HG03521 (cell line): ENCODE results near the gene TMUB1.
"Not testable (repeated sequence)": the region's sequence is repeated elsewhere in the genome, so short reads cannot be mapped to it uniquely, and the experiment has no call there.

Experiments
- ATAC-seq: cut with Tn5 transposase; IDR thresholded peaks from one replicate; pipeline ENCODE4 v1.9.1; 2021; ENCODE audit warnings: mild to moderate bottlenecking, moderate library complexity; ENCODE audit not compliant: unreplicated experiment

Gene TMUB1

GRCh38 chr7:151057506-151057988 lies 25.7 kb downstream of the TMUB1 start, which contains the start of gene CDK5:
Gene CDK5 (minus strand): TSS chr7:151057897. CDS start chr7:151057848, 49 bp downstream.
- ATAC-seq: peak; percentile 7

- no peak for ATAC-seq
These were observed 26.4 kb downstream of the TMUB1 start for GRCh38 chr7:151056666-151057505.

- ATAC-seq: no peak
These were observed 27.0 kb downstream of the TMUB1 start for GRCh38 chr7:151056283-151056665.

GRCh38 chr7:151053751-151054150 lies 29.5 kb downstream of the TMUB1 start:
- ATAC-seq: no peak

GRCh38 chr7:151053096-151053495 lies 30.2 kb downstream of the TMUB1 start:
- no peak for ATAC-seq

GRCh38 chr7:151051108-151051507 lies 32.2 kb downstream of the TMUB1 start:
- no peak for ATAC-seq

GRCh38 chr7:151048911-151049463 lies 34.3 kb downstream of the TMUB1 start:
- no peak for ATAC-seq

- no peak for ATAC-seq
These were observed 35.1 kb downstream of the TMUB1 start, which contains the start of gene ASIC3 for GRCh38 chr7:151047976-151048815. Gene ASIC3 (plus strand): TSS chr7:151048531. CDS start chr7:151048886, 355 bp downstream.

- ATAC-seq: no peak
These were observed 36.4 kb downstream of the TMUB1 start for GRCh38 chr7:151046603-151047573.

GRCh38 chr7:151045967-151046366 lies 37.3 kb downstream of the TMUB1 start:
- ATAC-seq: no peak

- ATAC-seq: no peak
These were observed 38.0 kb downstream of the TMUB1 start for GRCh38 chr7:151045262-151045661.

GRCh38 chr7:151043959-151044358 lies 39.3 kb downstream of the TMUB1 start:
- ATAC-seq: no peak

GRCh38 chr7:151043449-151043848 lies 39.8 kb downstream of the TMUB1 start:
- not testable (repeated sequence) for ATAC-seq

- ATAC-seq: no peak
These were observed 42.5 kb downstream of the TMUB1 start for GRCh38 chr7:151040616-151041375.

GRCh38 chr7:151039850-151040548 lies 43.3 kb downstream of the TMUB1 start:
- no peak for ATAC-seq

GRCh38 chr7:151038951-151039849 lies 44.1 kb downstream of the TMUB1 start:
- no peak for ATAC-seq

- ATAC-seq: no peak
These were observed 47.4 kb downstream of the TMUB1 start for GRCh38 chr7:151035902-151036301.
